GM20000 (cell line): ENCODE measurements around the gene FAM53B.

Experiments
- DNase-seq: peaks from one replicate; pipeline ENCODE4 v3.0.0; 2012; ENCODE audit warnings: low spot score
- TF ChIP-seq, protein P1 (sequence below): IDR thresholded peaks from 2 replicates; pipeline ENCODE4 v1.5.1; 2012; ENCODE audit warnings: mild to moderate bottlenecking, control low read depth; ENCODE audit errors: extremely low read depth, missing control alignments

Gene FAM53B

DNA sequence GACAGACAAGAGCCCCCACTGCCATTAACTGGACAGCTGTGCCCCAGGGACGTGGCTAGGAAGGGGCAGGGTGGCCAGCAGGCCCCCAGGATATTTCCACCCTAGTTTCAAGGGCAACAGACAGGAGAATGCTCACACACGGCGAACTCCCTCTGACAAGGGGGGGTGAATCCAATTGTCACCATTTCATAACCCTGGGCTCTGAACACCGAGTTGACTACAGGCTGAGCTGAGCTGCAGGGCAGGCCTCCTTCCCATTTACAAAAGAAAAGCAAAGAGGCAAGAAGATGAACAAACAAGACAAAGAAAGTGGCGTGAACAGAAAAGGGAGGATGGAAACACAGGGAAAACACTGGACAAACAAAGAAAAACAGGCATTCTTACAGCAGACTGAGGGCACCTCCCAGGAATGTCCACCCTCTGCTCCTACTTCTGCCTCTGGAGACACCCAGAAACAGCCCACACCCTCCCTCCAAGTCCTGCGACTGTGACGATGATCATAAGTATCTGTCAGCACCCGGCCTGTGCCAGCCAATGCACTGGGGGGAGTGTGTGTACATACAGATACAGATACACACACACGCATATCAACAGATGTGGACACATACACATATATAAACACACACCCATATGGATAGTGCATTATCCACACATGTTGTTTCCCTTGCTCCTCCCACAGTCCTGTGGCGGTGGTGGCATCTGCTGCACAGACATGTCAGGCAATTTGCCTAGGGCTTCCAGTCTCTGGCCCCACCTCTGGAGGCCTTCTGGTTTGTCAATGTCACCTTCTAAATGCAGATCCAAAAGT lies 66.2 kb downstream of the FAM53B start:
- TF ChIP-seq, protein P1, sequence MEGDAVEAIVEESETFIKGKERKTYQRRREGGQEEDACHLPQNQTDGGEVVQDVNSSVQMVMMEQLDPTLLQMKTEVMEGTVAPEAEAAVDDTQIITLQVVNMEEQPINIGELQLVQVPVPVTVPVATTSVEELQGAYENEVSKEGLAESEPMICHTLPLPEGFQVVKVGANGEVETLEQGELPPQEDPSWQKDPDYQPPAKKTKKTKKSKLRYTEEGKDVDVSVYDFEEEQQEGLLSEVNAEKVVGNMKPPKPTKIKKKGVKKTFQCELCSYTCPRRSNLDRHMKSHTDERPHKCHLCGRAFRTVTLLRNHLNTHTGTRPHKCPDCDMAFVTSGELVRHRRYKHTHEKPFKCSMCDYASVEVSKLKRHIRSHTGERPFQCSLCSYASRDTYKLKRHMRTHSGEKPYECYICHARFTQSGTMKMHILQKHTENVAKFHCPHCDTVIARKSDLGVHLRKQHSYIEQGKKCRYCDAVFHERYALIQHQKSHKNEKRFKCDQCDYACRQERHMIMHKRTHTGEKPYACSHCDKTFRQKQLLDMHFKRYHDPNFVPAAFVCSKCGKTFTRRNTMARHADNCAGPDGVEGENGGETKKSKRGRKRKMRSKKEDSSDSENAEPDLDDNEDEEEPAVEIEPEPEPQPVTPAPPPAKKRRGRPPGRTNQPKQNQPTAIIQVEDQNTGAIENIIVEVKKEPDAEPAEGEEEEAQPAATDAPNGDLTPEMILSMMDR: no peak
- no peak for DNase-seq

DNA sequence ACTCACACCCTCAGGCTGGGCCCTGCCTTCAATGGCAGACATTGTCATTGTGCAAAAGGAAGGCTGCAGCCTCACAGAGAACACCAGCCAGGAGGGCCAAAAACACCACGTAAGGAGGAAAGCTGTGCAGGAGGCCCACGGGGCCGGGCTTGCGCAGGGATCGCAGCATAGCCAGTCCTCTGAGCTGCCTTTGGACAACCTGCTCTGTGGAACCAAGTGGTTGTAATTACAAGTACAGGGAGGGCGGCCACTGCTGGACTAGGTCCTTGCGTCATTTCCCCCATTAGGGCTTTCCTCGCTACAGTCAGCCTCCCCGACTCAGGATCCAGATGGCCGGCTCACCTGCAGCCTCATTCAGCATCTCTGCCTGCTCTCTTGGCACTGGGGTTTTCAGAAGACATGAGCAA lies 66.9 kb downstream of the FAM53B start:
- TF ChIP-seq, protein P1: no peak
- no peak for DNase-seq

DNA sequence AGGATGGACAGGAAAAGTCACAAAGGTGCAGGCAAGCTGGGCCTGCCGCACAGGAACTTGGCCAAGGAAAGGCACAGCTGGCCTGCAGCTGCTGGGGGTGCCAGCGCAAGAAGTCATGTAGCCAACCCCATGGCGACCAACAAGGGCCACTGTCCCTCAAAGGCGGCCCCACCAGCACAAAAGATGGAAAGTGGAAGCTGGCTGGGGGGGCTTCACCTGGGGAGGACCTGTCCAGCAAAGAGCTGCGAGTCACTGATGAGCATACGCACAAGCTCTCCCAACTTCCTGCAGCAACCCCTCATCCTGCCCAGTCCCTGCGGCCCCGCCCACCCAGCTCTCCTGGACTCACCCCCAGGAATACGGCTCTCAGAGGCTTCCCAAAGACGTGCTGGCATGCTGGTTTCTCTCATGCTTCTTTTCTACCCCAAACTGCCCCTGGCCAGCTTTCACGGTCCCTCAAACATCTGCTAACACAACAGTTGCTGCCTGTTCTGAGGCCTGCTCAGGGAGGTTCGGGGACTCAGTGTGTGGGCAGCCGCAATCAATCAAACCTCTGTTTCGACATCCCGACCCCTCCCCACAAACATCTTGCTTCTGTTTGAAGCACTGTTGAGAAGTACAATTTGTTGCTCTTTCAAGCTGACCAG lies 67.6 kb downstream of the FAM53B start:
- TF ChIP-seq, protein P1: no peak
- DNase-seq: no peak

DNA sequence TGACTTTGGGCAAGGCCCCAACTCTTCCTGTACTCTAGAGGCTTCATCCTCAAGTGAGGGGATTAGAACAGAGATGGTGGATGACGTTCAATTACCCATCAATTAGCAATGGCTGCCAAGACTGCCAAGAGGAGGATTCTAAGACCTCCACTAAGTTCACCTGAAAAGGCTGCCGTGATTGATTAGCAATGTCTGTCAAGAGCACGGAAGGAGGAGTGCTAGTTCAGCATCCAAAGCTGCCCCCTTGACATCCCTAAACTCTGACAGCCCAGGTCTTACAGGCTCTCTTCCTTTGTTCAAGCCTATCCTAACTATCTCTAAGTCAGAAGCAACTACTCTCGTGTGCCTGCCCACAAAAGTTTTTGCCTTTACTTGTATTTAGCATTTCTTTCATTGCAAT lies 68.4 kb downstream of the FAM53B start:
- TF ChIP-seq, protein P1: no peak
- no peak for DNase-seq

DNA sequence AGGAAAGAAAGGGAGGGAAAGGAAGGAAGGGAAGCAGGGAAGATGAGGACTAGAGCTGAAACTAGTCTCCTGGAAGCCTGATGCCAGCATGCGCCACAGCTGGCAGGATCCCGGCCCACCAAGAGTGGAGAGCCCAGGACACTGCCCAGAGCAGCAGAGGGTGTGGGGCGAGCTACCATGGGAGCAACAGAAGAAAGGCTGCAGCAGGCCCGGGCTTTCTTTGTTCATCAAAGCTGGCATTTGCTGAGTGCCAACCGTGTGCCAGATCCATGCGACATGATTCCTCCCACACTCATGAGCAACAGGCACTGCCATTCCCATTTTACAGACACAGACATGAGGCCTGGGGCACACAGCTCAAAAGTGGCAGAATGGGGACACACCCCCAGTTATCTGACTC lies 68.9 kb downstream of the FAM53B start:
- DNase-seq: no peak
- TF ChIP-seq, protein P1: no peak

DNA sequence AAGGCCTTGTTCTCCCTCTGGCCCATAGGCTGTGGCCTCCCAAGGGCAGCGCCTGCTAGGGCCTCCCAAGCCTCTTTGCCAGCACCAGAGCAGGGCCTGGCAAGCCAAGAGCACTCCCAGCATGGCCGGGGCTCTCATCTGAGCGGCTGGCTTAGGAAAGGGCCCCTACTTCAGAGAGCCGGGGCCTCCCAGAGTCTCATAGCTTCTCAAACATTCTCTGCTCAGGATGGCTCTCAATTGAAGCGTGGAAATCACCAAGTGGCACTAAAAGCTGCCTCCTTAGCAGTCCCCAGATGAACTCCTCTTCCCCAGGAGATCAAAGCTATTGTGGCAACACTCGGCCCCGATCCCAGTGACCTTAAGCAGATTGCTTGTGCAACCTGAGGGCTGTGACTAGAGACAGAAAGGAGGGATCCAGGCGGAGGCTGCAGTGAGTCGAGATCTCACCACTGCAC lies 69.4 kb downstream of the FAM53B start:
- no peak for DNase-seq
- TF ChIP-seq, protein P1: no peak

DNA sequence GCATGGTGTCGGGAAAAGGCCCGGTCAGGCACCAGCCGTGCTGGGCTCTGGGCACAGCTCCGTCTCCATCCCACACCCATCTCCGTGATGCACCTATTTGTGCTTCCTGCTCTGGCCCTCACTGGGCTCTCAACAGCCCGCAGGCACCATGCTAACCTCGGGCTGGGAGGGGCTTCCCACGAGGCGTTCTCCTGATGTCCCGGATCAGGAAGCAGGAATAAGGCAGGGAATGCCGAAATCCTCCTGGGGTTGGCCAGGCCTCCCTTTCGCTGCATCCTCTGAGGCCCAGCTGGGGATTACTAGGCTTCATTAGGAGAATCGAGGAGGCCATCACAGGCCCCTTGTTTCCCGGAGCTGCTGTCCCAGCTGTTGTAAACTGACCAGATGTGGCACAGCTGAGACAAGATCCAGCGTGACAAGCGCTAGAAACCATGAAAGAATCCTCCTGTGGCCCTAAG lies 72.0 kb downstream of the FAM53B start:
- TF ChIP-seq, protein P1: no peak
- no peak for DNase-seq
